H1 (cell line): ENCODE data around the gene ERAS. TPM values are rescaled to one million over a fixed set of nuclear protein-coding genes. Genes with fewer than 3 reads are reported as not detected.

Source experiments
- CBX8 ChIP-seq: fragments of 300-800, 300-1000 bp; sonication (generic); IDR thresholded peaks from 2 replicates; pipeline ENCODE4 v1.7.1; 2016; ENCODE audit warnings: low read depth, low read length, borderline replicate concordance
- CHD7 ChIP-seq: fragments of 300-600 bp; sonication (generic); IDR thresholded peaks from 2 replicates; pipeline ENCODE4 v1.7.1; 2012; ENCODE audit warnings: low read length, moderate library complexity, mild to moderate bottlenecking, inconsistent platforms; ENCODE audit not compliant: insufficient replicate concordance
- RXRA ChIP-seq: IDR thresholded peaks from 2 replicates; pipeline ENCODE4 v1.6.1; 2011; ENCODE audit warnings: low read depth, mild to moderate bottlenecking, low read length, moderate library complexity; ENCODE audit not compliant: insufficient read depth
- TAF1 ChIP-seq: IDR thresholded peaks from 2 replicates; pipeline ENCODE4 v1.6.1; 2011; ENCODE audit warnings: mild to moderate bottlenecking, low read depth, low read length
- polyA plus RNA-seq, 7 experiments: library from polyadenylated mRNA; depleted of rRNA in 3 of 7; stranded (reverse) in 5 of 7; unstranded in 2 of 7; fragments of >200 nt in 5 of 7; fragments of 200-250 nt in 2 of 7; gene quantifications; 1 replicate in 5 of 7; 2 replicates in 1 of 7; 4 replicates in 1 of 7; pipeline versions ENCODE4 v1.2.1 to v1.2.3, GENCODE V29; 2011 to 2013; ENCODE audit warnings: missing spikeins in 2 of 7, mixed read lengths in 2 of 7
- total RNA-seq: library from RNA; stranded (reverse); fragmentation: NEBNext Ultra II Directional; extraction: Animal tissue kit (Norgen Biotek cat#: 25700); gene quantifications from 2 replicates; pipeline ENCODE4 v1.2.1, GENCODE V29; 2021

The ERAS gene
- total and polyA plus RNA-seq, 2 of the 8 experiments (the other 6 are each of a cell fraction or from before 2014, with no cell fraction given): 0.70 TPM; not detected in 1

GRCh38 chrX:48792219-48792618, 34.1 kb upstream of the ERAS start (continued):
- TF ChIP-seq CHD7: no peak
- TF ChIP-seq RXRA: no peak
- TF ChIP-seq TAF1: no peak
- TF ChIP-seq CBX8: no peak
